ENCODE results near the gene DUSP14.
"Not testable (repeated sequence)": the region's sequence is repeated elsewhere in the genome, so short reads cannot be mapped to it uniquely, and the experiment has no call there.

Gene DUSP14

DNA sequence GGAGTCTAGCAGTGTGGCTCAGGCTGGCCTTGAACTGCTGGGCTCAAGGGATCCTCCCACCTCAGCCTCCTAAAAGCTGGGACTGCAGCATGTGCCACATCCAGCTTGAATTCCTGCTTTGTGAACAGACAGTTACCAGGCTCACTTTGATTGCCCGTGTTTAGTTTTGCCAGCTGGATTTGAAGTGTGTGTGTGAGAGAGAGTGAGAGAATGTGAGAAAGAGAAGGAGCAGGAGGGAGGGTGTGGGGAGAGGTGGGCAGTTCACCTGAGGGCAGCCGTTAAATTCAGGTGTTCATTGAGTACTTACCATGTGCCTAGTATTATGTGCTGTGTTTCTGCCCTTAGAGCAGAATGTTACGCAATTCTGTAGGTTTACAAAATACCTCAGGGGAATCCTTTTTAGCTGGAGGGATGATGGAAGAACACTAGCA lies 4.7 kb downstream of the DUSP14 start:
- no peak overlapping the region for H3K27ac Mint-ChIP-seq

DNA sequence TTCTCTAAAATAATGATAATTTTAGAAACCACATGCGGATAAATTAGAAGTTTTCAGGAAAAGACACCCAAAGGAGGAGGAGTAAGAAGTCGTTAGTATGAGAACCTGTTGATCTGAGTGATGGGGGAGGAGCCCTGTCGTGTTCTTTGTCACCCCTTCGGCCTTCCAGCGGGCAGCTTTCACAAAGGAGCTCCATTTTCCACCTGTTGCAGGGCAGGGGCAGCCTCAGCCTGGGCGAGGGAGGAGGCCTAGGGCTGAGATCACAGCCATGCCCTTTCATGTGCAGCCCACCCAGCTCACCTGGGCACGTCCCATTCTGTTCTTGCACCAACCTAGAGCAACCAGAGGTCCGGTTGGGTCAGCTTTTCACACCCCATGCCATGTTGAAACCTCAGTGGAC lies 5.3 kb downstream of the DUSP14 start:
- H3K27me3 Mint-ChIP-seq, result no peaks in the 10 kb centered on the region

More for the DNA sequence above, 4.7 kb downstream of the DUSP14 start:
- no peak overlapping the region for H3K4me3 Mint-ChIP-seq
- H3K4me1 Mint-ChIP-seq, result peaks cover 40% of the 10 kb centered on the region
- H3K9me3 Mint-ChIP-seq, result no peaks in the 10 kb centered on the region
- no peaks in the 10 kb centered on the region for H3K36me3 Mint-ChIP-seq
- no peaks in the 10 kb centered on the region for H3K27me3 Mint-ChIP-seq

GRCh38 chr17:37500378-37500777 lies 10.7 kb downstream of the DUSP14 start:
- H3K9me3 Mint-ChIP-seq, result no peaks in the 10 kb centered on the region
- no peaks in the 10 kb centered on the region for H3K27me3 Mint-ChIP-seq
- no peak overlapping the region for H3K27ac Mint-ChIP-seq
- H3K4me3 Mint-ChIP-seq, result no peak overlapping the region
- no peaks in the 10 kb centered on the region for H3K36me3 Mint-ChIP-seq
- no peaks in the 10 kb centered on the region for H3K4me1 Mint-ChIP-seq

More for the DNA sequence above, 5.3 kb downstream of the DUSP14 start:
- H3K9me3 Mint-ChIP-seq, result no peaks in the 10 kb centered on the region
- H3K4me3 Mint-ChIP-seq, result no peak overlapping the region
- H3K4me1 Mint-ChIP-seq, result peaks cover 40% of the 10 kb centered on the region
- no peaks in the 10 kb centered on the region for H3K36me3 Mint-ChIP-seq
- no peak overlapping the region for H3K27ac Mint-ChIP-seq

DNA sequence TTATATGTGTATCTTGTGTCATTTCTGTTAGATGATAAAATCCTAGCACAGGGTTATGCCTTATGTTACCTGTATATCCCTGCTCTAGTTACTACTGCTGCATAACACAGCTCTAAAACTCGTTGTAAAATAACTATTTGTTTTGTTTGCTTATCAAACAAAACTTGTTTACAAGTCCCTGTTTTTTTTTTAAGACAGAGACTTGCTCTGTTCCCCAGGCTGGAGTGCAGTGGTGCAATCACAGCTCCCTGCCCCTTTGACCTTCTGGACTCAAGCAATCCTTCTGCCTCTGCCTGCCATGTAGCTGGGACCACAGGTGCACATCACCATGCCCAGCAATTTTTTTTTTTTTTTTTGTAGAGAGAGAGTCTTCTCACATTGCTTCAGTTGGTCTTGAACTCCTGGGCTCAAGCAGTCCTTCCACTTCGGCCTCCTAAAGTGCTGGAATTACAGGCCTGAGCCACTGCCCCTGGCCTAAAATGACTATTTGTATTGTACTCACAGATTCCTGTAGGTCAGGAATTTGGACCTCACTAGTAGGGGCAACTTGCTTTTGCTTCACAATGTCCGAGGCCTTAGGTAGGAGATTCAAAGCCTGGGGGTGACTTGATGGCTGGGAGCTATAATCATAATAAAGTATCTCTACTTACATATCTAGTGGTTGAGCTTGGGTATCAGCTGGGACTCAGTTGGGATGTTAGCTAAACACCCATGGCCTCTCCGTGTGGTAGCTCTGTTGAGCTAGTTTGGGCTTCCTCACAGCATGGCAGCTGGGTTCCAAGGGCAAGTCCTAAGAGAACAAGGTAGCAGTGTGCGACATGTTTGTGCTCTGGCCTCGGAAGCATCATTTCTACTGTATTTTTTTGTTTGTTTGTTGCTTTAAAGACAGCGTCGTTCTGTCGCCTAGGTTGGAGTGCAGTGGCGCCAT lies 12.6 kb downstream of the DUSP14 start:
- no peaks in the 10 kb centered on the region for H3K36me3 Mint-ChIP-seq
- peaks cover 8% of the 10 kb centered on the region for H3K4me1 Mint-ChIP-seq
- H3K27me3 Mint-ChIP-seq, result no peaks in the 10 kb centered on the region
- H3K9me3 Mint-ChIP-seq, result no peaks in the 10 kb centered on the region
- H3K27ac Mint-ChIP-seq, result no peak overlapping the region
- H3K4me3 Mint-ChIP-seq, result no peak overlapping the region

GRCh38 chr17:37503148-37503547 lies 13.5 kb downstream of the DUSP14 start:
- Mint-ChIP-seq H3K27me3 (no peaks in the 10 kb centered on the region), H3K36me3 (no peaks in the 10 kb centered on the region), H3K9me3 (no peaks in the 10 kb centered on the region), H3K27ac (no peak overlapping the region), H3K4me3 (no peak overlapping the region), H3K4me1 (peaks cover 8% of the 10 kb centered on the region)

- Mint-ChIP-seq H3K9me3 (no peaks in the 10 kb centered on the region), H3K27me3 (no peaks in the 10 kb centered on the region), H3K4me1 (peaks cover 15% of the 10 kb centered on the region), H3K4me3 (no peak overlapping the region), H3K36me3 (no peaks in the 10 kb centered on the region), H3K27ac (no peak overlapping the region)
Observed at GRCh38 chr17:37505333-37505732, 15.6 kb downstream of the DUSP14 start.

DNA sequence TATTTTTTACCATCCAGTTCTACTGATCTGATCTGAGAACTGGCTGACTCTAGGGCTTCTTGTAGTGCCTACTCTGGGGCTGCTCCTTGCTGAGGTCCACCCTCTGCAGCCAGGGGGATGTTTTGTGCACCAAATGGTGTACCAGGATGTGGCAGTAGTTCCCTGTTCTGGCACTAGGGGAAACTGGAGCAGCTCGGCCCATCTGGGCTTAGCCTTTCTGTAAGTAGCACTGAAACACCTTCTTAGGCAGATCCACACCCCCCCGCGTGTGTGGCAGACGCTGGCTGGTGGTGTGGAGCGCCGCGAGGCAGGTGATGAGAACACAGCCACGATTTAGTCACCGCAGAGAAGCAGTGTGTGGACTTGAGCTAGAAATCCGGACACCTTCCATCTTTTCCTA lies 17.0 kb downstream of the DUSP14 start:
- Mint-ChIP-seq H3K4me3 (no peak overlapping the region), H3K9me3 (no peaks in the 10 kb centered on the region), H3K27me3 (no peaks in the 10 kb centered on the region), H3K27ac (no peak overlapping the region), H3K36me3 (no peaks in the 10 kb centered on the region), H3K4me1 (peaks cover 21% of the 10 kb centered on the region)

DNA sequence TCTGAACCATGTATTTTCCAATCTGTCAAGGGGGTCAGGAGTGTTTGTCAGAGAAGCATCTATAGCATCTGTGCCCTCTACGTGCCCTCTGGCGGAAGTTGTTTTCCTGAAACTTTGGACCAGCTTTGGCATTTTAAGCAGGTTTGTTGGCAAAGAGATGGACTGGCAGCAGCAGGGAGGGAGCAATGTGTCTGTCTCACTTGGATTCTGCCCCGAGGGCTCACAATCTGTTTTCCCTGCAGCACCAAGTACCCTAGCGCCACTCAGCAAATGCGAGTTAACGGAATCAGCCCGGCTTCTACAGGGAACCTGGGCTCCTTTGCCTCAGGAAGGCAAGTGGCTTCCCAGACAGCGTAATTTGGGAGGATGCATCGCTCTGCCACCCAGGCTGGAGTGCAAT lies 17.4 kb downstream of the DUSP14 start:
- no peak overlapping the region for H3K4me3 Mint-ChIP-seq
- H3K36me3 Mint-ChIP-seq, result no peaks in the 10 kb centered on the region
- H3K27ac Mint-ChIP-seq, result no peak overlapping the region

GRCh38 chr17:37510056-37510455 lies 20.4 kb downstream of the DUSP14 start:
- Mint-ChIP-seq H3K27me3 (no peaks in the 10 kb centered on the region), H3K36me3 (peaks cover 1% of the 10 kb centered on the region), H3K4me1 (peaks cover 24% of the 10 kb centered on the region), H3K27ac (no peak overlapping the region), H3K4me3 (no peak overlapping the region), H3K9me3 (no peaks in the 10 kb centered on the region)

More for the DNA sequence above, 17.4 kb downstream of the DUSP14 start:
- Mint-ChIP-seq H3K9me3 (no peaks in the 10 kb centered on the region), H3K27me3 (no peaks in the 10 kb centered on the region), H3K4me1 (peaks cover 21% of the 10 kb centered on the region)

- peaks cover 19% of the 10 kb centered on the region for H3K4me1 Mint-ChIP-seq
Observed at GRCh38 chr17:37511642-37512041, 22.0 kb downstream of the DUSP14 start.

GRCh38 chr17:37512442-37513068 lies 22.9 kb downstream of the DUSP14 start:
- Mint-ChIP-seq H3K4me1 (peaks cover 16% of the 10 kb centered on the region), H3K9me3 (no peaks in the 10 kb centered on the region), H3K27me3 (no peaks in the 10 kb centered on the region), H3K27ac (no peak overlapping the region), H3K4me3 (no peak overlapping the region), H3K36me3 (peaks cover 4% of the 10 kb centered on the region)

More at GRCh38 chr17:37511642-37512041, 22.0 kb downstream of the DUSP14 start:
- H3K27me3 Mint-ChIP-seq, H3K4me3 Mint-ChIP-seq, H3K36me3 Mint-ChIP-seq, H3K27ac Mint-ChIP-seq, H3K9me3 Mint-ChIP-seq: not testable (repeated sequence)

- Mint-ChIP-seq H3K4me1 (peaks cover 16% of the 10 kb centered on the region), H3K9me3 (no peaks in the 10 kb centered on the region), H3K27ac (no peak overlapping the region), H3K27me3 (no peaks in the 10 kb centered on the region), H3K4me3 (no peak overlapping the region), H3K36me3 (peaks cover 4% of the 10 kb centered on the region)
Observed at GRCh38 chr17:37513711-37514110, 24.0 kb downstream of the DUSP14 start.

DNA sequence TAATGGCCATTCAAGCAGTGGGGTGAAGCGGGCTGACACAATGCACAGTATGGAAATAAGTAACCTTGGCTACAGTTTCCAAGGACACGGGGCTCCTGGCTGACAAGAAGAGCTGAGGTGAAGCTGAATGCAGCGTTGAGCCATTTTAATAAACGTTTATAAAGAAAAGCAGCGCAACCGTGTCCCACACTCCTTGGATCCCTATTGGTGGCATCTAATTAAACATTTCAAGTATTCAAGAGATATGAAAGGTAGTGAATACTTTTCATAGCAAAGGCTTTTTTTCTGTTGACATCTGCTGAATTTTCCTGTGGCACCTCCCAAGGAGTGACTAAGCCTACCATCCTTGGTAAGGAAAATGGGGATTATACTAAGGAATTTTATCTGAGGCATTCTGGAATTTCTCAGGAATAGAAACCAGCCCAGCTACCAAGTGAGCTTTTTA lies 26.5 kb downstream of the DUSP14 start:
- Mint-ChIP-seq H3K4me3 (no peak overlapping the region), H3K36me3 (peaks cover 9% of the 10 kb centered on the region), H3K9me3 (no peaks in the 10 kb centered on the region), H3K27ac (no peak overlapping the region), H3K4me1 (peaks cover 10% of the 10 kb centered on the region), H3K27me3 (no peaks in the 10 kb centered on the region)

- H3K4me3 Mint-ChIP-seq, result no peak overlapping the region
- no peaks in the 10 kb centered on the region for H3K9me3 Mint-ChIP-seq
- peaks cover 10% of the 10 kb centered on the region for H3K4me1 Mint-ChIP-seq
- no peaks in the 10 kb centered on the region for H3K27me3 Mint-ChIP-seq
- H3K27ac Mint-ChIP-seq, result no peak overlapping the region
- H3K36me3 Mint-ChIP-seq, result peaks cover 7% of the 10 kb centered on the region
Observed at GRCh38 chr17:37517881-37518280, 28.2 kb downstream of the DUSP14 start.

GRCh38 chr17:37518826-37519225 lies 29.1 kb downstream of the DUSP14 start:
- H3K9me3 Mint-ChIP-seq, result no peaks in the 10 kb centered on the region
- H3K4me1 Mint-ChIP-seq, result peaks cover 12% of the 10 kb centered on the region
- peak overlapping the region; percentile 18 for H3K27ac Mint-ChIP-seq
- H3K4me3 Mint-ChIP-seq, result no peak overlapping the region
- peaks cover 13% of the 10 kb centered on the region for H3K36me3 Mint-ChIP-seq
- no peaks in the 10 kb centered on the region for H3K27me3 Mint-ChIP-seq
